Mesenchymal stem cell (in vitro differentiated cells and primary cell): ENCODE measurements around the gene TOB1.

Source experiments
- DNase-seq: peaks from one replicate; pipeline ENCODE4 v3.0.0-alpha.2; 2013
- H2AFZ ChIP-seq: one replicate; pipeline ENCODE4 v1.6.1; 2013; ENCODE audit warnings: low read depth, mild to moderate bottlenecking, control low read depth, inconsistent platforms, low read length, moderate library complexity
- H2AK5ac ChIP-seq: 2 replicates; pipeline ENCODE4 v1.6.1; 2013; ENCODE audit warnings: low read length, moderate library complexity, mild to moderate bottlenecking, inconsistent platforms; ENCODE audit not compliant: severe bottlenecking
- H2BK120ac ChIP-seq: one replicate; pipeline ENCODE4 v1.6.1; 2013; ENCODE audit warnings: low read depth, mild to moderate bottlenecking, inconsistent platforms, low read length, moderate library complexity
- H2BK12ac ChIP-seq, 2 experiments: one replicate each; pipeline ENCODE4 v1.6.1; 2013; ENCODE audit warnings: inconsistent platforms in 2 of 2, low read length in 2 of 2, mild to moderate bottlenecking in 2 of 2, moderate library complexity in 2 of 2, control low read depth in 1 of 2
- H2BK15ac ChIP-seq: one replicate; pipeline ENCODE4 v1.6.1; 2013; ENCODE audit warnings: mild to moderate bottlenecking, low read depth, inconsistent platforms; ENCODE audit not compliant: poor library complexity, severe bottlenecking
- H2BK5ac ChIP-seq: 2 replicates; pipeline ENCODE4 v1.6.1; 2013; ENCODE audit warnings: low read depth, mild to moderate bottlenecking, low read length, control low read depth, inconsistent platforms; ENCODE audit not compliant: poor library complexity, severe bottlenecking
- H3K14ac ChIP-seq, 2 experiments: one replicate each; pipeline ENCODE4 v1.6.1; 2013; ENCODE audit warnings: inconsistent platforms in 2 of 2, low read length in 2 of 2, control low read depth in 1 of 2, mild to moderate bottlenecking in 1 of 2, moderate library complexity in 1 of 2
- H3K18ac ChIP-seq, 2 experiments: one replicate each; pipeline ENCODE4 v1.6.1; 2013; ENCODE audit warnings: inconsistent platforms in 2 of 2, low read length in 2 of 2, control low read depth in 1 of 2, low read depth in 1 of 2, mild to moderate bottlenecking in 1 of 2
- H3K23ac ChIP-seq, 2 experiments: one replicate each; pipeline ENCODE4 v1.6.1; 2013; ENCODE audit warnings: inconsistent platforms in 2 of 2, low read length in 2 of 2, mild to moderate bottlenecking in 2 of 2, moderate library complexity in 2 of 2, control low read depth in 1 of 2
- H3K27ac ChIP-seq: 2 replicates; pipeline ENCODE4 v1.5.1; 2013; ENCODE audit warnings: mild to moderate bottlenecking, moderate library complexity, low read length, control low read depth, inconsistent platforms; ENCODE audit not compliant: poor library complexity, severe bottlenecking
- H3K27me3 ChIP-seq, 2 experiments: 2 replicates each; pipeline versions ENCODE4 v1.6.1 to v1.7.0; 2013; ENCODE audit warnings: low read length in 2 of 2, mild to moderate bottlenecking in 2 of 2, moderate library complexity in 2 of 2, control low read depth in 1 of 2, inconsistent platforms in 1 of 2; ENCODE audit not compliant: control insufficient read depth in 1 of 2, insufficient read depth in 1 of 2
- H3K36me3 ChIP-seq, 2 experiments: 2 replicates each; pipeline versions ENCODE4 v1.6.1 to v1.7.0; 2013; ENCODE audit warnings: low read length in 2 of 2, control low read depth in 1 of 2, inconsistent platforms in 1 of 2, low read depth in 1 of 2, mild to moderate bottlenecking in 1 of 2; ENCODE audit not compliant: insufficient read depth in 2 of 2, control insufficient read depth in 1 of 2
- H3K4ac ChIP-seq, 2 experiments: one replicate each; pipeline ENCODE4 v1.6.1; 2013; ENCODE audit warnings: inconsistent platforms in 2 of 2, low read length in 2 of 2, mild to moderate bottlenecking in 2 of 2, moderate library complexity in 2 of 2, control low read depth in 1 of 2, low read depth in 1 of 2
- H3K4me1 ChIP-seq: 2 replicates; pipeline ENCODE4 v1.6.1; 2013; ENCODE audit warnings: low read depth, low read length, control low read depth; ENCODE audit not compliant: control insufficient read depth, insufficient read depth
- H3K4me2 ChIP-seq: 2 replicates; pipeline ENCODE4 v1.6.1; 2013; ENCODE audit warnings: low read length, mild to moderate bottlenecking, inconsistent platforms; ENCODE audit not compliant: poor library complexity, severe bottlenecking
- H3K4me3 ChIP-seq, 2 experiments: 2 replicates each; pipeline versions ENCODE4 v1.5.1 to v1.7.0; 2013; ENCODE audit warnings: low read length in 2 of 2, mild to moderate bottlenecking in 2 of 2, control low read depth in 1 of 2, low read depth in 1 of 2; ENCODE audit not compliant: insufficient read depth in 1 of 2
- H3K79me1 ChIP-seq: replicated peaks from 2 replicates; pipeline ENCODE4 v1.6.1; 2013; ENCODE audit warnings: mild to moderate bottlenecking, control low read depth, low read length, inconsistent platforms; ENCODE audit not compliant: poor library complexity, severe bottlenecking
- H3K9ac ChIP-seq: 2 replicates; pipeline ENCODE4 v1.7.0; 2013; ENCODE audit warnings: mild to moderate bottlenecking, low read length, moderate library complexity
- H3K9me3 ChIP-seq: 2 replicates; pipeline ENCODE4 v1.7.0; 2013; ENCODE audit warnings: mild to moderate bottlenecking, low read length; ENCODE audit not compliant: control insufficient read depth
- H4K8ac ChIP-seq: one replicate; pipeline ENCODE4 v1.6.1; 2013; ENCODE audit warnings: inconsistent platforms, mild to moderate bottlenecking, low read length, moderate library complexity
- H4K91ac ChIP-seq: one replicate; pipeline ENCODE4 v1.6.1; 2013; ENCODE audit warnings: mild to moderate bottlenecking, low read length, inconsistent platforms
- WGBS: methylation state at CpG from one replicate; pipeline ENCODE4 v1.1.7; 2013; ENCODE audit warnings: mixed read lengths; 5-methylcytosine and 5-hydroxymethylcytosine counted together

Gene TOB1

DNA sequence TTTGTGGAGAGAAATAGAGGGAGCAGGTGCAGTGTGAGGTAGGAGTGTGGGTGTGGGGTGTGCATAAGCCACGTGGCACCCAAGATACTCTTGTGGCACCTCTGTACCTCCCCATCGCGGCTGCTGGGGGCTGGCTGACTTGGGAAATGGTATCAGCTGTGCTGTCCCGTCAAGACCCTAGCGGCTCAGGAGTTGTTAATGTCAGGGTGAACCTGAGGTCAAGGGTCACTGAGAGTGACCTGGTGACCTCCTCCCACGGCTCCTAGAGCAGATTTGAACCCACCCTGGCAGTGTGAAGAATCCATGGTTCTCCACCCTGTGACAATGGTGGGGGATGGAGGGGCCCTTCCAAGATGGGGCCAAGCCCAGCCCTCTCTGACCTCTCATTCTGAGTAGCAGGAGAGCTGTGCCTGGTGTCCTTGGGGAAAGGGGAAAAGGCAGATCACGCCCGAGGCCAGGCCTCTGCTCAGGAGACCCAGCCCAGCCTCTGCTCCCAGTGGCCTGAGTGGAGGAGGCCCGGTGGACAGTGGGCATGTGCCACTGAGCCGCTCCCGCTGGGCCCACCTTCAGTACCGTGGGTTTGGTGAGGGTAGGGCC lies 33.8 kb downstream of the TOB1 start:
- H3K4me3 ChIP-seq = no peak overlapping the region
- no peak overlapping the region for H4K8ac ChIP-seq
- H2BK120ac ChIP-seq = no peak overlapping the region
- no peak overlapping the region for H3K14ac ChIP-seq
- 89% methylated on average over 12 of the region's 12 CpGs for WGBS
- H2BK12ac ChIP-seq = no peak overlapping the region
- no peaks in the 10 kb centered on the region for H3K9me3 ChIP-seq
- no peak overlapping the region for H2BK5ac ChIP-seq
- peaks cover 21 to 41% of the 10 kb centered on the region in 2 experiments for H3K27me3 ChIP-seq
- no peak overlapping the region for H2AK5ac ChIP-seq
- H4K91ac ChIP-seq = no peak overlapping the region
- no peak overlapping the region for H3K9ac ChIP-seq
- H3K4ac ChIP-seq = no peak overlapping the region
- H3K36me3 ChIP-seq = no peaks in the 10 kb centered on the region
- H2BK15ac ChIP-seq = no peak overlapping the region
- no peak overlapping the region for H2AFZ ChIP-seq
- H3K27ac ChIP-seq = no peak overlapping the region
- H3K23ac ChIP-seq = no peak overlapping the region
- DNase-seq = no peak
- H3K18ac ChIP-seq = no peak overlapping the region
- H3K4me2 ChIP-seq = no peak overlapping the region
- peaks cover 24% of the 10 kb centered on the region for H3K4me1 ChIP-seq
- no peaks in the 10 kb centered on the region for H3K79me1 ChIP-seq

DNA sequence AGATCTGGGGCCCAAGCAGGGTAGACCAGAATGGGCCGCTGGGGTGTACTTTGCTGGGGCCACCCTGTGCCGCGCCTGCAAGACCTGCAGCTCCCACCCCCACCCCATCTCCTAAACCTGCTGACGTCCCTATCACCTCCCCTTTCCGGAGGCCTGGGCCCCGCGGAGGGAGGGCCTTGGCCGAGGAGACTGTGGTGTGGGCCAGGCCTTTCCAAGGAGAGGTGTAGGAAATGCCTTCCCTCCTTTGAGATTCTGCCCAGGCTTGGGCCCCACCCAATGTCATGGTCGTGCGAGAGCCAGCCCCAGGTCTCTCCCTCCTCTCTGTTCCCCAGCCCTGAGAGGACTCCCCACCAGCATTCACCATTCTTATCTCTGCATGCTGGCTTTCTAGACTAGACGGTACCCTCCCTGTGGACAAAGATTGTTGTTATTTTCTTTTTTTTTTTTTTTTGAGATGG lies 34.7 kb downstream of the TOB1 start:
- Histone ChIP-seq H3K4ac (no peak overlapping the region), H3K36me3 (no peaks in the 10 kb centered on the region), H3K23ac (no peak overlapping the region), H3K27me3 (peaks cover 21 to 38% of the 10 kb centered on the region in 2 experiments), H2BK120ac (no peak overlapping the region), H2BK12ac (no peak overlapping the region), H4K8ac (no peak overlapping the region), H2AFZ (no peak overlapping the region), H3K27ac (no peak overlapping the region), H2AK5ac (no peak overlapping the region), H3K9ac (no peak overlapping the region), H3K14ac (peak overlapping the region in 1 of 2 experiments; percentile 53), H3K79me1 (no peaks in the 10 kb centered on the region), H4K91ac (no peak overlapping the region), H2BK5ac (no peak overlapping the region), H3K18ac (no peak overlapping the region), H3K4me1 (peaks cover 24% of the 10 kb centered on the region), H3K4me3 (no peak overlapping the region), H2BK15ac (no peak overlapping the region), H3K4me2 (no peak overlapping the region), H3K9me3 (no peaks in the 10 kb centered on the region)
- no peak for DNase-seq
- WGBS = 52% methylated on average over 8 of the region's 11 CpGs

DNA sequence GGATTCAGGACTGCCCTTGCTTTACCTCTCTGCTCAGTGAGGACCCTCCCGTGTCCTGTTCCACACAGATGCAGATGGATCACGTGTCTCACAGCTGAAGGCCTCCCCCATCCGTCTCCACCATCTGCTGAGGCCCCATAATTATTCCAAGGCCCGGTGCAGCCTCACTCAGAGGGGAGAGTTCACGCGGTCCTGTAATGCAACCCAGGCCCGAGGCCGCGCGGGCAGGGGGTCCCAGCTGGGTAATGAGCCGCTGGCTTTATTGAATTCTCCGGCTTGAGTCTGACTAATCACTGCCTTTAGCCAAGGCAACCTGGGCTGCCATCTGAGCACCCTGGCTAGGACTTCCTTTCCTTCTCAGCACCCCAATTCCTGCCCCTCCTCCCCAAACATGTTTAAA lies 35.2 kb downstream of the TOB1 start:
- Histone ChIP-seq H3K27me3 (peaks cover 20 to 35% of the 10 kb centered on the region in 2 experiments), H2BK12ac (no peak overlapping the region), H3K79me1 (no peaks in the 10 kb centered on the region), H3K4me1 (peaks cover 24% of the 10 kb centered on the region), H3K14ac (no peak overlapping the region), H3K23ac (no peak overlapping the region), H3K4ac (no peak overlapping the region), H3K36me3 (no peaks in the 10 kb centered on the region), H3K4me2 (no peak overlapping the region), H3K27ac (no peak overlapping the region), H3K18ac (no peak overlapping the region), H2AK5ac (no peak overlapping the region), H2BK5ac (no peak overlapping the region), H2BK15ac (no peak overlapping the region), H2AFZ (no peak overlapping the region), H3K9ac (no peak overlapping the region), H3K9me3 (no peaks in the 10 kb centered on the region), H2BK120ac (no peak overlapping the region), H4K8ac (no peak overlapping the region), H3K4me3 (no peak overlapping the region), H4K91ac (no peak overlapping the region)
- 63% methylated on average over 12 of the region's 12 CpGs for WGBS
- DNase-seq = no peak

- H3K23ac ChIP-seq = no peak overlapping the region
- H3K18ac ChIP-seq = no peak overlapping the region
- no peak overlapping the region for H2AFZ ChIP-seq
- no peak overlapping the region for H2BK120ac ChIP-seq
- no peak overlapping the region for H3K4me2 ChIP-seq
- H3K14ac ChIP-seq = no peak overlapping the region
- no peak overlapping the region for H3K4me3 ChIP-seq
- H4K91ac ChIP-seq = no peak overlapping the region
- no peak overlapping the region for H2BK12ac ChIP-seq
- H3K9ac ChIP-seq = no peak overlapping the region
- no peaks in the 10 kb centered on the region for H3K9me3 ChIP-seq
- no peaks in the 10 kb centered on the region for H3K79me1 ChIP-seq
- H4K8ac ChIP-seq = no peak overlapping the region
- no peak overlapping the region for H3K4ac ChIP-seq
- H2BK15ac ChIP-seq = no peak overlapping the region
- H3K4me1 ChIP-seq = peaks cover 24% of the 10 kb centered on the region
- no peak overlapping the region for H2BK5ac ChIP-seq
- H3K27me3 ChIP-seq = peaks cover 16 to 28% of the 10 kb centered on the region in 2 experiments
- H3K36me3 ChIP-seq = no peaks in the 10 kb centered on the region
- no peak overlapping the region for H3K27ac ChIP-seq
- WGBS = 87% methylated on average over 5 of the region's 5 CpGs
- DNase-seq = no peak
- H2AK5ac ChIP-seq = no peak overlapping the region
These were observed 35.8 kb downstream of the TOB1 start for GRCh38 chr17:50830352-50830751.
